Measurements from ENCODE around the gene TTC9B.

DNA sequence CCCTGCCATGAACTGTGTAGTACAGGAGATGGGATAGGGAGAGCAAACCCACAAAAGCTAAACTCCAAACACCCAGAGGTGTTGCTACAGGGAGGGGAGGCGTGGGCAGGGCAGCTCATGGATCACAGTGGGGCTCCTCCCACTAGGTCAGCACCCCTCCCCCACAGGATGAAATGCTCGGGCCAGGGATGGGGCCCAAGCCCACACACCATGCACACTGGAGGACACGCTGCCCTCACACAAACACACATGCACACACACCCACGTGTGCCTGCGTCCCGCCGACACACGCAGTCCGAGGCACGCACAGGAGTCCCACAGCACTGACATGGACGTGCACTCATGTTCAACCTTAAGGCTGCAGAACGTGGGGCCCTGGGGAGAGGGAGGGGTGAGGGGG is 14.3 kb upstream of the TTC9B start:
- no peak for TF ChIP-seq POLR2A (IDR thresholded peaks at IDR 0.05)
- no peak for TF ChIP-seq CTCF (IDR thresholded peaks at IDR 0.05)
